AG20443 (cell line): ENCODE measurements around the gene NAB2.
"Not testable (repeated sequence)": the region's sequence is repeated elsewhere in the genome, so short reads cannot be mapped to it uniquely, and the experiment has no call there.

Experiments used
- DNase-seq: peaks from one replicate; pipeline ENCODE4 v3.0.0; 2012; ENCODE audit warnings: low spot score, mixed read lengths

The NAB2 gene

GRCh38 chr12:57110104-57111030 is 21.5 kb downstream of the NAB2 start:
- DNase-seq = peak; percentile 56

- peak; percentile 76 for DNase-seq
Observed at GRCh38 chr12:57111031-57111734, 22.3 kb downstream of the NAB2 start, which contains the start of gene STAT6. STAT6 (minus strand) TSS chr12:57111362; CDS start chr12:57108278, 3,084 bp downstream.

- no peak for DNase-seq
Observed at GRCh38 chr12:57112492-57113294, 23.8 kb downstream of the NAB2 start.

- no peak for DNase-seq
Observed at GRCh38 chr12:57116580-57117281, 27.8 kb downstream of the NAB2 start.

- no peak for DNase-seq
Observed at GRCh38 chr12:57118711-57119271, 29.9 kb downstream of the NAB2 start.

- no peak for DNase-seq
Observed at GRCh38 chr12:57119294-57120085, 30.6 kb downstream of the NAB2 start.

- DNase-seq = not testable (repeated sequence)
Observed at GRCh38 chr12:57120718-57121117, 31.8 kb downstream of the NAB2 start.

- DNase-seq = no peak
Observed at GRCh38 chr12:57123813-57124212, 34.9 kb downstream of the NAB2 start.

GRCh38 chr12:57124261-57124877 is 35.5 kb downstream of the NAB2 start:
- DNase-seq = peak; percentile 79

- DNase-seq = no peak
Observed at GRCh38 chr12:57126061-57126460, 37.1 kb downstream of the NAB2 start.

- no peak for DNase-seq
Observed at GRCh38 chr12:57126561-57126960, 37.6 kb downstream of the NAB2 start.

GRCh38 chr12:57127101-57127725 is 38.3 kb downstream of the NAB2 start:
- DNase-seq = no peak

GRCh38 chr12:57127726-57128518 is 39.0 kb downstream of the NAB2 start, which contains the start of gene LRP1:
LRP1 (plus strand) TSS chr12:57128483; CDS start chr12:57128965, 482 bp downstream.
- DNase-seq = peak; percentile 94

- no peak for DNase-seq
Observed at GRCh38 chr12:57128519-57129247, 39.8 kb downstream of the NAB2 start.

GRCh38 chr12:57129321-57129842 is 40.5 kb downstream of the NAB2 start:
- DNase-seq = no peak

- DNase-seq = peak; percentile 35
Observed at GRCh38 chr12:57129889-57130288, 41.0 kb downstream of the NAB2 start.

- no peak for DNase-seq
Observed at GRCh38 chr12:57130941-57131340, 42.0 kb downstream of the NAB2 start.
